Measurements from ENCODE around the gene STARD13.

Gene STARD13

GRCh38 chr13:33181264-33181663 lies 104.3 kb downstream of the STARD13 start:
- H2AFZ ChIP-seq (ENCODE audit: low read length) = no peak overlapping the region
- no peaks in the 10 kb centered on the region for H3K4me1 ChIP-seq (ENCODE audit: low read length)
- H3K27me3 ChIP-seq (replicated peaks; ENCODE audit: insufficient read depth, low read length) = no peaks in the 10 kb centered on the region
- H3K27ac ChIP-seq (ENCODE audit: low read length) = no peak overlapping the region
- no peak overlapping the region for H3K4me3 ChIP-seq (ENCODE audit: low read length)
- H3K79me2 ChIP-seq (ENCODE audit: low read length) = no peaks in the 10 kb centered on the region
- H3K9ac ChIP-seq (ENCODE audit: low read length) = no peak overlapping the region
- H3K4me2 ChIP-seq (ENCODE audit: low read depth, low read length) = no peak overlapping the region
- TF ChIP-seq EZH2phosphoT487 (IDR thresholded peaks at IDR 0.05; ENCODE audit: low read length) (no peak), EZH2 (optimal IDR thresholded peaks at IDR 0.05; ENCODE audit: low read depth, low read length) (no peak), CTCF (IDR thresholded peaks at IDR 0.05; ENCODE audit: low read length) (no peak)
- DNase-seq = no peak
- H3K9me2 ChIP-seq (replicated peaks; ENCODE audit: insufficient read depth, low read length) = no peaks in the 10 kb centered on the region
- no peaks in the 10 kb centered on the region for H3F3A ChIP-seq (ENCODE audit: insufficient read depth, low read length)
- H3K9me3 ChIP-seq (replicated peaks; ENCODE audit: insufficient read depth, low read length) = no peaks in the 10 kb centered on the region
- no peaks in the 10 kb centered on the region for H4K20me1 ChIP-seq (ENCODE audit: insufficient read depth, low read length)
- no peaks in the 10 kb centered on the region for H3K36me3 ChIP-seq (replicated peaks; ENCODE audit: insufficient read depth, low read length)

- H3K9me2 ChIP-seq (replicated peaks; ENCODE audit: insufficient read depth, low read length) = no peaks in the 10 kb centered on the region
- H3K79me2 ChIP-seq (ENCODE audit: low read length) = no peaks in the 10 kb centered on the region
- H3K9ac ChIP-seq (ENCODE audit: low read length) = no peak overlapping the region
- H3K27ac ChIP-seq (ENCODE audit: low read length) = no peak overlapping the region
- H3K4me1 ChIP-seq (ENCODE audit: low read length) = no peaks in the 10 kb centered on the region
- H3F3A ChIP-seq (ENCODE audit: insufficient read depth, low read length) = no peaks in the 10 kb centered on the region
- no peaks in the 10 kb centered on the region for H3K36me3 ChIP-seq (replicated peaks; ENCODE audit: insufficient read depth, low read length)
- H3K4me3 ChIP-seq (ENCODE audit: low read length) = no peak overlapping the region
- no peaks in the 10 kb centered on the region for H4K20me1 ChIP-seq (ENCODE audit: insufficient read depth, low read length)
- TF ChIP-seq CTCF (IDR thresholded peaks at IDR 0.05; ENCODE audit: low read length) = no peak
- TF ChIP-seq EZH2 (optimal IDR thresholded peaks at IDR 0.05; ENCODE audit: low read depth, low read length) = no peak
- no peak for TF ChIP-seq EZH2phosphoT487 (IDR thresholded peaks at IDR 0.05; ENCODE audit: low read length)
- no peak overlapping the region for H2AFZ ChIP-seq (ENCODE audit: low read length)
- no peak for DNase-seq
- no peak overlapping the region for H3K4me2 ChIP-seq (ENCODE audit: low read depth, low read length)
- H3K9me3 ChIP-seq (replicated peaks; ENCODE audit: insufficient read depth, low read length) = no peaks in the 10 kb centered on the region
- no peaks in the 10 kb centered on the region for H3K27me3 ChIP-seq (replicated peaks; ENCODE audit: insufficient read depth, low read length)
Measured at GRCh38 chr13:33180122-33180804, 105.3 kb downstream of the STARD13 start.

GRCh38 chr13:33179463-33179862 lies 106.1 kb downstream of the STARD13 start:
- H3K4me2 ChIP-seq (ENCODE audit: low read depth, low read length) = no peak overlapping the region
- H3K36me3 ChIP-seq (replicated peaks; ENCODE audit: insufficient read depth, low read length) = no peaks in the 10 kb centered on the region
- no peaks in the 10 kb centered on the region for H3K9me2 ChIP-seq (replicated peaks; ENCODE audit: insufficient read depth, low read length)
- no peaks in the 10 kb centered on the region for H3K79me2 ChIP-seq (ENCODE audit: low read length)
- no peak overlapping the region for H3K4me3 ChIP-seq (ENCODE audit: low read length)
- no peak overlapping the region for H2AFZ ChIP-seq (ENCODE audit: low read length)
- H3K4me1 ChIP-seq (ENCODE audit: low read length) = no peaks in the 10 kb centered on the region
- no peaks in the 10 kb centered on the region for H4K20me1 ChIP-seq (ENCODE audit: insufficient read depth, low read length)
- H3K27me3 ChIP-seq (replicated peaks; ENCODE audit: insufficient read depth, low read length) = no peaks in the 10 kb centered on the region
- TF ChIP-seq EZH2 (optimal IDR thresholded peaks at IDR 0.05; ENCODE audit: low read depth, low read length) (no peak), EZH2phosphoT487 (IDR thresholded peaks at IDR 0.05; ENCODE audit: low read length) (no peak), CTCF (IDR thresholded peaks at IDR 0.05; ENCODE audit: low read length) (no peak)
- no peaks in the 10 kb centered on the region for H3K9me3 ChIP-seq (replicated peaks; ENCODE audit: insufficient read depth, low read length)
- no peak for DNase-seq
- no peak overlapping the region for H3K9ac ChIP-seq (ENCODE audit: low read length)
- no peak overlapping the region for H3K27ac ChIP-seq (ENCODE audit: low read length)
- H3F3A ChIP-seq (ENCODE audit: insufficient read depth, low read length) = no peaks in the 10 kb centered on the region

All from MM.1S (cell line).